Heart right ventricle (tissue), 16 donors: Measurements from ENCODE around the gene CCDC87. TPM values are rescaled to one million over a fixed set of nuclear protein-coding genes. Genes with fewer than 3 reads are reported as not detected.

Experiments
- ATAC-seq, 8 donors: fragments of 200-7000 bp; cut with Tn5 transposase; one replicate each; pipeline ENCODE4 v1.9.1; 2020; ENCODE audit warnings: mild to moderate bottlenecking in 8 of 8, moderate library complexity in 8 of 8, moderate number of reproducible peaks in 1 of 8
- DNase-seq, 2 donors: peaks; one replicate each; pipeline ENCODE4 v3.0.0-alpha.2; 2020
- H3K27ac ChIP-seq, 10 donors: fragments of 200-600 bp; sonication (generic) in 2 of 10; one replicate each; pipeline versions ENCODE4 v1.5.0 to v1.8.0; 2020 to 2022; ENCODE audit warnings: mild to moderate bottlenecking in 3 of 10
- H3K27me3 ChIP-seq, 7 donors: fragments of 200-600 bp; one replicate each; pipeline ENCODE4 v1.8.0; 2021 to 2022; ENCODE audit warnings: mild to moderate bottlenecking in 2 of 7
- H3K36me3 ChIP-seq, 9 donors: fragments of 200-600 bp; sonication (generic) in 1 of 9; one replicate each; pipeline versions ENCODE4 v1.5.0 to v1.8.0; 2020 to 2022; ENCODE audit warnings: mild to moderate bottlenecking in 2 of 9
- H3K4me1 ChIP-seq, 9 donors: fragments of 200-600 bp; sonication (generic) in 1 of 9; one replicate each; pipeline versions ENCODE4 v1.5.0 to v1.8.0; 2020 to 2022; ENCODE audit warnings: mild to moderate bottlenecking in 4 of 9
- H3K4me3 ChIP-seq, 10 donors: fragments of 200-600 bp; sonication (generic) in 2 of 10; one replicate each; pipeline versions ENCODE4 v1.5.0 to v1.8.0; 2020 to 2022; ENCODE audit warnings: mild to moderate bottlenecking in 7 of 10, moderate library complexity in 2 of 10
- H3K9me3 ChIP-seq, 11 donors: fragments of 200-600 bp in 10 of 11; sonication (generic) in 2 of 11; one replicate each; pipeline versions ENCODE4 v1.5.0 to v1.8.0; 2013 to 2022; ENCODE audit warnings: mild to moderate bottlenecking in 2 of 11, control low read depth in 1 of 11, moderate library complexity in 1 of 11
- CTCF ChIP-seq, 9 donors: fragments of 200-600 bp; sonication (generic) in 2 of 9; IDR thresholded peaks; one replicate each; pipeline versions ENCODE4 v1.5.0 to v1.8.0; 2021 to 2022; ENCODE audit warnings: antibody characterized with exemption in 9 of 9, mild to moderate bottlenecking in 5 of 9, moderate library complexity in 1 of 9
- WGBS, 2 donors: extraction: QIAGEN DNeasy Blood & Tissue Kit; methylation state at CpG; one replicate each; pipeline ENCODE4 v1.1.7; 2013; ENCODE audit warnings: inconsistent platforms in 1 of 2; 5-methylcytosine and 5-hydroxymethylcytosine counted together
- intact Hi-C, 10 donors: fragments of 100-400 bp; cut with DNase I; formaldehyde crosslinking; loops; one replicate each; pipeline versions ENCODE4 v1.11.1 to v1.14.2; 2022
- polyA plus RNA-seq, 2 donors: library from polyadenylated mRNA; stranded (reverse); fragments of 200-250 nt; gene quantifications; one replicate each; pipeline ENCODE4 v1.2.3, GENCODE V29; 2013
- total RNA-seq, 10 donors: library from RNA; stranded (reverse); fragmentation: NEBNext Ultra II Directional in 3 of 10; extraction: Animal tissue kit (Norgen Biotek cat#: 25700) in 3 of 10; gene quantifications; one replicate each; pipeline versions ENCODE4 v1.2.1 to v1.2.4, GENCODE V29; 2021 to 2023
- donor health status: Arrhythmogenic right ventricular cardiomyopathy.
- donor health status: ischemic (EF 13 %, LVEDD 7.1; RV severe dilation, severe dysfunction).
- donor health status: healthy with polysubstance abuse.
- donor health status: DM: no; HTN: yes; CAD: no.
- donor health status: DM: no; HTN: no; CAD: no.
- donor health status: ischemic (EF 25% LVEDD 6.9; RV normal size, moderate dysfunction).
- donor health status: ischemic (EF 25% LVEDD 5.7; RV mildly dilated, moderate dysfunction).
- donor health status: healthy.
- donor health status: DM: yes; HTN: yes; CAD: no.
- donor health status: Ischemic cardiomyopathy.
- donor health status: ischemic (EF 35%, LVEDD 5.7; RV mildly dilated, moderate dysfunction).
- donor health status: nonischemic (EF 11% LVEDD 7.7; RV severe dilation, severe dysfunction).
- donor health status: DM: yes; HTN: yes; CAD: no.
- donor health status: PGD.
- donor health status: ischemic (EF 29% LVEDD 5.4; RV normal size, mild dysfunction).
- donor health status: nonischemic (EF 23%, LVEDD 6.1; RV moderate dilation, normal function).

CCDC87 gene
- total and polyA plus RNA-seq, 12 donors, result 0.14 to 0.66 (median 0.33) TPM

GRCh38 chr11:66600631-66601233, 7.9 kb upstream of the CCDC87 start:
- intact Hi-C loops, result no loop called here
- no peak for DNase-seq
- peak in 4 of 8 donors; percentile 27 to 78 (median 54) for ATAC-seq
- H3K4me3 ChIP-seq, result no peak overlapping the region
- peaks cover 0 to 60% (median 16%) of the 10 kb centered on the region in 9 donors for H3K36me3 ChIP-seq
- no peaks in the 10 kb centered on the region for H3K27me3 ChIP-seq
- peaks cover 0 to 28% (median 21%) of the 10 kb centered on the region in 9 donors for H3K4me1 ChIP-seq
- 82 to 86% methylated on average over 4 of the region's 4 CpGs for WGBS, 2 donors
- peak overlapping the region in 2 of 10 donors; percentile 14 to 20 for H3K27ac ChIP-seq
- TF ChIP-seq CTCF (IDR thresholded peaks at IDR 0.05), result no peak
- no peaks in the 10 kb centered on the region for H3K9me3 ChIP-seq

- H3K36me3 ChIP-seq, result peaks cover 0 to 55% (median 11%) of the 10 kb centered on the region in 9 donors
- DNase-seq (no peak), ATAC-seq (peak in 1 of 8 donors; percentile 18)
- 72 to 73% methylated on average over 2 of the region's 2 CpGs for WGBS, 2 donors
- TF ChIP-seq CTCF (IDR thresholded peaks at IDR 0.05), result no peak
- peaks cover 0 to 33% (median 26%) of the 10 kb centered on the region in 9 donors for H3K4me1 ChIP-seq
- intact Hi-C loops, result no loop called here
- H3K9me3 ChIP-seq, result no peaks in the 10 kb centered on the region
- H3K27ac ChIP-seq, result peak overlapping the region in 2 of 10 donors; percentile 14 to 20
- H3K27me3 ChIP-seq, result no peaks in the 10 kb centered on the region
- no peak overlapping the region for H3K4me3 ChIP-seq
These were observed 7.4 kb upstream of the CCDC87 start for GRCh38 chr11:66600219-66600618.

- peaks cover 0 to 45% (median 38%) of the 10 kb centered on the region in 9 donors for H3K4me1 ChIP-seq
- intact Hi-C loops, result no loop called here
- TF ChIP-seq CTCF (IDR thresholded peaks at IDR 0.05), result no peak
- no peaks in the 10 kb centered on the region for H3K9me3 ChIP-seq
- no peak for DNase-seq
- ATAC-seq, result no peak
- H3K27ac ChIP-seq, result no peak overlapping the region
- H3K4me3 ChIP-seq, result no peak overlapping the region
- no peaks in the 10 kb centered on the region for H3K27me3 ChIP-seq
- WGBS, 2 donors, result 95% methylated on average over 6 of the region's 6 CpGs
- H3K36me3 ChIP-seq, result peaks cover 0 to 43% (median 9%) of the 10 kb centered on the region in 9 donors
These were observed 6.1 kb upstream of the CCDC87 start for GRCh38 chr11:66598993-66599392.

- Histone ChIP-seq H3K4me1 (peaks cover 3 to 46% (median 36%) of the 10 kb centered on the region in 9 donors), H3K27ac (peak overlapping the region in 8 of 10 donors; percentile 54 to 76 (median 64)), H3K9me3 (no peaks in the 10 kb centered on the region), H3K27me3 (no peaks in the 10 kb centered on the region), H3K4me3 (no peak overlapping the region), H3K36me3 (peaks cover 0 to 17% (median 9%) of the 10 kb centered on the region in 9 donors)
- no peak for TF ChIP-seq CTCF (IDR thresholded peaks at IDR 0.05)
- intact Hi-C loops, result no loop called here
- peak; percentile 11 to 54 (median 46) for ATAC-seq
- WGBS, 2 donors, result 44 to 45% methylated on average over 5 of the region's 5 CpGs
- DNase-seq, result peak; percentile 40 to 72
These were observed 2.5 kb upstream of the CCDC87 start for GRCh38 chr11:66595245-66595904.
